Glomerular visceral epithelial cell (primary cell): ENCODE data around the gene METTL1.
A peak's percentile ranks its signal among the peaks of the same experiment; 100 is the strongest.

Experiments
- DNase-seq: peaks from one replicate; pipeline ENCODE4 v3.0.0-alpha.2; 2016; ENCODE audit errors: extremely low spot score

The METTL1 gene

DNA sequence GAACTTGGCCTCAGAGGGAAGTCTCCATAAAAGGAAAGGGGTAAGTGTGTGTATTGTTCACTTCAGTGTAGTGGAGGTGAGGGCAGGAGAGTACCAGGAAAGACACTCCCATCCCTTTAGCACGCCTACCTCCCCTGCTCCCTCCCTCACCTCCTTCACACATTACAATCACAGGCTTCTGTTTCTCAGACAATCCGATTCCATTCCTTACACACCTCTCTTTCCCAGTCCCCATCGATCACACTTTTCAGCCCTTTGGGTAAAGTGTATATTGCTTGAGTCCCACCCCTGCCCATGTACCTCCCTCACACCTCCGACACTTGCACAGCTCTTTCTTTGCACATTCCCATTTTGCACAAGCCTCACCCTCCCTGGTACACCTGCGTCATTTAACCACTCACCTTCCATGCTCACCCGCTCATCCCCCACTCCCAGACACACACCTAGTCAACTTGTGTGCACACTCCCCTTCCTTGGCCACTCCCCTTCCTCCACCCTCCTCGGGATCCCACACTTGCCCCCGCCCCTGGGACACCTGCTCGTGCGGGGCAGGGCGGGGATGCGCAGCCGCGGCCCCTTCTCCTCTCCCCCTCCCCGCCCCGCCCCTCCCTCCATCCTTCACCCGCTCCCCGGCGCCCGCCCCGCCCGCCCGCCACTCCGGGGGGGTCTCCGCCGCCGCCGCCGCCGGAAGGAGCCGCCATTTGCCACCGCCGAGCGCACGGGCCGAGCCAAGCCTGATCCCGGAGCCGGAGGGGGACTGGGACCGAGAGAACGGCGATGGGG, 17.3 kb downstream of the METTL1 start, which contains the start of gene MARCHF9:
Gene MARCHF9, plus strand, starts transcription at position 693 of the 783 bp plus-strand sequence. CDS start 426 bp downstream, outside the sequence.
- DNase-seq = peak; percentile 74

GRCh38 chr12:57753756-57754337, 18.1 kb downstream of the METTL1 start:
- no peak for DNase-seq

GRCh38 chr12:57752668-57753000, 19.3 kb downstream of the METTL1 start:
- DNase-seq = no peak

- DNase-seq = peak; percentile 100
These were observed 19.9 kb downstream of the METTL1 start, which contains the start of gene CDK4 for GRCh38 chr12:57751788-57752667. Gene CDK4, minus strand, starts transcription at chr12:57752310. Its CDS starts 593 bp downstream, at chr12:57751717.

DNA sequence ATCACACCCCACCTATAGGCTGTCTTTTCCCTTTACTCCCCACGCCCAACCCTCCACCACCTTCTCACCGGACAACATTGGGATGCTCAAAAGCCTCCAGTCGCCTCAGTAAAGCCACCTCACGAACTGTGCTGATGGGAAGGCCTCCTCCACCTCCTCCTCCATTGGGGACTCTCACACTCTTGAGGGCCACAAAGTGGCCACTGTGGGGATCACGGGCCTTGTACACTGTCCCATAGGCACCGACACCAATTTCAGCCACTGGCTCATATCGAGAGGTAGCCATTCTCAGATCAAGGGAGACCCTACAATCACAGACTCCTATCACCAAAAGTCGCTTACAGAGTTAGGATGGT, 20.5 kb downstream of the METTL1 start:
- DNase-seq = no peak

GRCh38 chr12:57750561-57751431, 21.1 kb downstream of the METTL1 start:
- DNase-seq = no peak

DNA sequence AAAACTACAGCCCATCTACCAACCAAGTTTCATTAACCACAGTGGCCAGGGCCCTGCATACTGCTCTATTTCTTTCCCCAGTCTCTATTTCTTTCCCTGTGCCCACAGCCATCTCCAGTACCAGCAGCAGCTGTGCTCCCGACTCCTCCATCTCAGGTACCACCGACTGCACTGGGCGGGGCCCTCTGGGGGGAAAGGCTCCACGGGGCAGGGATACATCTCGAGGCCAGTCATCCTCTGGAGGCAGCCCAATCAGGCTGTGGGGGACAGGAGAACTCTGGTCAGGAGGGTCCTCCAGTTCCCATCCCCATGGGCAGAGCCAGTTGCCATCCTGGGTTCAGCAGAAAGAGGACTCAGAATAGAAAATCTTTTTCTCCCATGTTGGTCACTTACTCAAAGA, 22.8 kb downstream of the METTL1 start:
- no peak for DNase-seq

DNA sequence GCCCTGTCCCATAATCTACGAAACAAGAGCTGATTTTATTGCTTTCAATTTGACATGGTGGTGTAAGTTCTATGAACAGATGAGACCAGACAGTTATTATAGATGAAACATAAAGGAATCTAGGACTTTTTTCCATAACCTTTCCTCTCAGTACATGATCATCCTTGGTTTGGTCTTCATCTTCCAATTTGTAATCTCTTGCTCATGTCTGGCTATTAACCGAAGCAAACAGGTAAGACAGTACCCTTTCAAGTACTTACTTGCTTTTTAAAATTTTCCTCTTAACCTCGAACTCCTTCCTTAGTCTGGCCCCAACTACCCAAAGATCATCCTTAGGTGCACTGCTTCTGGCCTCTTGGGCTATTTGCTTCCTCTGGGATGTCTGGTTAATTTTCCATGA, 25.9 kb downstream of the METTL1 start:
- no peak for DNase-seq

DNA sequence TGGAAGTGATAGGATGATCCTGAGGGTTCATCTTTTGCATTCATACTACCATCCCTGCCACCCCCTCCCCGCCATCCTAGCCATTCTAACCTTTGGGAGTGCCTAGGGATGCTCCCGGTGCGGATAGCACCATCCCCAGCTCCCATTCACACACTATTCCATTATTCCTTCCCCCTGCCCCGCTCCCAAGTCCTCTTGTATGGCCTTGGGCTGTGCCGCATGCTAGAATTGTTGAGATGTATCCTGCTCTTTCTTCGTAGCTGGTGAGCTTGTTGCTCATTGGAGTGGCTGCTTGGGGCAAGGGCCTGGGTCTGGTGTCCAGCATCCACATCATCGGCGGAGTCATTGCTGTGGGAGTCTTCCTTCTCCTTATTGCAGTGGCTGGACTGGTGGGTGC, 26.4 kb downstream of the METTL1 start:
- DNase-seq = no peak

- DNase-seq = peak; percentile 96
These were observed 27.0 kb downstream of the METTL1 start, which contains the start of gene TSPAN31 for GRCh38 chr12:57744777-57745484. Gene TSPAN31, plus strand, starts transcription at chr12:57745039. Its CDS starts 116 bp downstream, at chr12:57745155.

GRCh38 chr12:57744194-57744776, 27.6 kb downstream of the METTL1 start:
- no peak for DNase-seq

GRCh38 chr12:57743769-57744168, 28.1 kb downstream of the METTL1 start:
- no peak for DNase-seq

DNA sequence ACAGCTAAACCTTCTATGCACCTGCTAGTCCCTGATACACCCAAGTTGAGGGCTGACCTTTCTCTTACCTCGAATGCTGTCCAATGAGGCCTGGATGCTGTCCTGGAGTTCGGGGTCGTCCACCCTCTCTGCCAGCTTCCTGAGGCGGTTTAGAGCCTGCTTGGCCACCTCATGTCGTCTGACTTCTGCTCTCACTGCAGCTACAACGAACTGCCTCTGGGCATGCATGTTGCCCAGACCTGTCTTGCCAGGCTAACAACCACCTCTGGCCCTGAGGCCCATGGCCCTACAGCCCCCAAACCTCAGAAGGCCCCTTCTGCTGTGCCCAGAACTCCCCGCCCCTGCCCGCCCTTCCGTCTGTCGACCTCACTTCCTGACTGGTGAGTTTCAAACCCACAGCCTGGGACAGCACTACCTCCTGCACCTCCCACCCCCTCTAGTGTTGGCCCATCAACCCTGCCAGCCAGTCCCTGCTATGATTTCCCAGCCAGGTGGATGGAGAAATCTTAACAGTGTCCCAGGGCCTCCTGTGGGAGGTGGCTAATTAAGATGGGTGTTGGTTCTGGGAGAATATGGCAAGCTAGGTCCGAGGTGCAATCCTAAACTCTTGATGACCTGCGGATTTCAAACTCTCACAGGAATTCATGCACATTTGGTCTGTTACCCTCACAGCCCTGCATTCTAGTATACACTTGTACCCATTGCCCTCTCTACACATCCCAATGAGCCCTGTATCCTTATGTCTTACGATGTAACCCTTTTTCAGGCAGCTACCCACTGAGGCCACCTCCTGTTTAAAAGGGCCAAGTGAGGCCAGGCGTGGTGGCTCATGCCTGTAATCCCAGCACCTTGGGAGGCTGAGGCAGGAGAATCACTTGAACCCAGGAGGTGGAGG, 29.8 kb downstream of the METTL1 start:
- no peak for DNase-seq

GRCh38 chr12:57741413-57741789, 30.5 kb downstream of the METTL1 start:
- no peak for DNase-seq

DNA sequence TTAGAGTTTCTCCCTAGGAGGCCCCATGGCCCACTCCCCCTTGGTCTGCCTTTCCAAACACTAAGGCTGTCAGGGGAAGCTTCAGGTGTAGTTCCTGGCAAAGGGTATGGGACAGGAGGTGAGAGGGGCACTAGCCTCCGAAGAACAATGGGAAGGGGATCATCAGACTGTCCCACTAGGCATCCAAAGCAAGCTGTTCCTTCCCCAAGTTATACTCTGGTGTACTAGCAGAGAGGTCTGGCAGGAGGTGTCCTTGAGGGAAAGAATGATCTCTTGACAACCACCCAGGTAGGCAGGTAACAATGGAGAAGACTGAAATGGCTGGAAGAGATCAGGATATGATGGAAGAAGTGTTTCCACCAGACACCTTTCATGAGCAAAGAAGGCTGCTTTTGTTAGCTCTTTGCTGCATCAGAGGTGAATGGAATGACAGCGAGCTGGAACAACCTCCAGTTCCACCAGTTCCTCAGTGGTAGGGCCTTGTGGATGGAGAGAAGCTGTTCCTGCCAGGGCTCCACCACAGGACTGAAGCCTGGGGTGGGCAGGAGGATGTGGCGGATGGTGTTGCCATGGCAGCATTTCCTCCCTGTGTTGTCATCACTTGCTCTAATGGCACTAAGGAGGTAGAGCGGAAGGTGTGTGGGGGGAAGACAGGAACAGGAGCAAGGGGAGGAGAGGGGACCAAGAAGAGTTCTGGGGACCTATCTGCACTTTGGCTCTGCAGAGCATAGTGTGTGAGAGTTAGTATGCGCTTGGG, 31.1 kb downstream of the METTL1 start:
- DNase-seq = no peak

GRCh38 chr12:57739914-57740538, 31.9 kb downstream of the METTL1 start:
- DNase-seq = no peak

GRCh38 chr12:57739387-57739786, 32.5 kb downstream of the METTL1 start:
- no peak for DNase-seq

- DNase-seq = no peak
These were observed 33.2 kb downstream of the METTL1 start, which contains the start of gene AGAP2 for GRCh38 chr12:57738661-57739237. Gene AGAP2, minus strand, starts transcription at chr12:57738742. Its CDS starts 496 bp downstream, at chr12:57738246.
